Keratinocyte (primary cell): Measurements from ENCODE around the gene STAC3. TPM values are rescaled to one million over a fixed set of nuclear protein-coding genes. Genes with fewer than 3 reads are reported as not detected.

Experiments
- DNase-seq: peaks from one replicate; pipeline ENCODE4 v3.0.0-alpha.2; 2011; ENCODE audit warnings: low read depth, missing footprints, low spot score
- FAIRE-seq: peaks from 2 replicates; lab custom pipeline; 2011; peaks lifted over from hg19 to GRCh38; lab: Jason Lieb, UNC
- H2AFZ ChIP-seq: 2 replicates; pipeline ENCODE4 v1.6.0; 2012; ENCODE audit warnings: low read length, control low read depth, inconsistent platforms; ENCODE audit not compliant: control insufficient read depth
- H3K27ac ChIP-seq: 2 replicates; pipeline ENCODE4 v1.5.1; 2011; ENCODE audit warnings: low read length; ENCODE audit not compliant: control insufficient read depth, insufficient read depth
- H3K27me3 ChIP-seq: 3 replicates; pipeline ENCODE4 v1.6.0; 2011; ENCODE audit warnings: low read length; ENCODE audit not compliant: control insufficient read depth, insufficient read depth; ENCODE audit errors: extremely low read depth
- H3K36me3 ChIP-seq, 2 experiments: 2 replicates in 1 of 2; 3 replicates in 1 of 2; pipeline ENCODE4 v1.5.1; 2011; ENCODE audit warnings: low read length in 2 of 2, mild to moderate bottlenecking in 1 of 2; ENCODE audit not compliant: control insufficient read depth in 2 of 2, insufficient read depth in 2 of 2; ENCODE audit errors: extremely low read depth in 1 of 2
- H3K4me1 ChIP-seq: 3 replicates; pipeline ENCODE4 v1.5.1; 2011; ENCODE audit warnings: low read length; ENCODE audit not compliant: control insufficient read depth, insufficient read depth; ENCODE audit errors: extremely low read depth
- H3K4me2 ChIP-seq: 3 replicates; pipeline ENCODE4 v1.6.0; 2011; ENCODE audit warnings: low read depth, low read length; ENCODE audit not compliant: control insufficient read depth, insufficient read depth; ENCODE audit errors: extremely low read depth
- H3K4me3 ChIP-seq, 3 experiments: fragments of 200-600 bp in 1 of 3; sonication (generic) in 1 of 3; 2 replicates in 2 of 3; 3 replicates in 1 of 3; pipeline ENCODE4 v1.5.1; 2011 to 2016; ENCODE audit warnings: low read length in 3 of 3, mild to moderate bottlenecking in 3 of 3, control low read depth in 2 of 3, inconsistent platforms in 1 of 3, low read depth in 1 of 3, mixed read lengths in 1 of 3, mixed run types in 1 of 3, moderate library complexity in 1 of 3; ENCODE audit not compliant: control insufficient read depth in 2 of 3, insufficient read depth in 2 of 3; ENCODE audit errors: extremely low read depth in 1 of 3
- H3K79me2 ChIP-seq: 2 replicates; pipeline ENCODE4 v1.6.0; 2012; ENCODE audit warnings: low read length; ENCODE audit not compliant: control insufficient read depth, insufficient read depth
- H3K9ac ChIP-seq: 3 replicates; pipeline ENCODE4 v1.6.0; 2011; ENCODE audit warnings: low read length; ENCODE audit not compliant: control insufficient read depth, insufficient read depth; ENCODE audit errors: extremely low read depth
- H3K9me1 ChIP-seq: 3 replicates; pipeline ENCODE4 v1.6.0; 2011; ENCODE audit warnings: low read length; ENCODE audit not compliant: control insufficient read depth, insufficient read depth; ENCODE audit errors: extremely low read depth
- H3K9me3 ChIP-seq: 2 replicates; pipeline ENCODE4 v1.5.1; 2012; ENCODE audit warnings: low read depth, low read length; ENCODE audit not compliant: control insufficient read depth
- H4K20me1 ChIP-seq: 3 replicates; pipeline ENCODE4 v1.6.0; 2011; ENCODE audit warnings: low read length; ENCODE audit not compliant: control insufficient read depth, insufficient read depth; ENCODE audit errors: extremely low read depth
- CTCF ChIP-seq, 3 experiments: IDR thresholded peaks in 1 of 3; conservative IDR thresholded peaks in 1 of 3; optimal IDR thresholded peaks in 1 of 3; 2 replicates in 2 of 3; 3 replicates in 1 of 3; pipeline versions ENCODE3 to v1.5.1; 2011; ENCODE audit warnings: low read length in 3 of 3, mild to moderate bottlenecking in 3 of 3, moderate library complexity in 2 of 3, control low read depth in 1 of 3, inconsistent platforms in 1 of 3; ENCODE audit not compliant: insufficient read depth in 2 of 3; ENCODE audit errors: extremely low read depth in 1 of 3
- EZH2 ChIP-seq: IDR thresholded peaks from one replicate; pipeline ENCODE4 v1.6.1; 2012; ENCODE audit warnings: inconsistent platforms, mild to moderate bottlenecking, low read length, moderate library complexity
- dilution Hi-C: fragments of 300-500 bp; cut with MboI; formaldehyde crosslinking; loops from one replicate; pipeline ENCODE4 v1.7.0; 2020; ENCODE audit warnings: low sequenced_read_pairs; ENCODE audit not compliant: extremely low pct_ligation_motif_present
- polyA plus RNA-seq, 5 experiments: library from polyadenylated mRNA; depleted of rRNA in 3 of 5; stranded (reverse) in 3 of 5; stranded (forward) in 1 of 5; unstranded in 1 of 5; fragments of >200 nt; gene quantifications; 1 replicate in 1 of 5; 2 replicates in 3 of 5; 3 replicates in 1 of 5; pipeline versions ENCODE4 v1.2.1 to v1.2.3, GENCODE V29; 2011 to 2012; ENCODE audit warnings: missing spikeins in 2 of 5, low read depth in 1 of 5, low replicate concordance in 1 of 5

Gene STAC3
- polyA plus RNA-seq, 1 donor (not counting 4 experiments of a cell fraction or from before 2014, with no cell fraction given): 0.94 TPM

- FAIRE-seq: no peak
- Histone ChIP-seq H3K27ac (no peak overlapping the region), H4K20me1 (no peaks in the 10 kb centered on the region), H3K9me3 (no peaks in the 10 kb centered on the region), H3K9ac (no peak overlapping the region), H3K79me2 (no peaks in the 10 kb centered on the region), H3K4me3 (no peak overlapping the region), H3K9me1 (no peaks in the 10 kb centered on the region), H3K4me1 (no peaks in the 10 kb centered on the region), H2AFZ (no peak overlapping the region), H3K36me3 (peaks cover 14 to 26% of the 10 kb centered on the region in 2 experiments), H3K4me2 (no peak overlapping the region), H3K27me3 (no peaks in the 10 kb centered on the region)
- TF ChIP-seq CTCF (optimal IDR thresholded peaks at IDR 0.05 in 1 of 3, IDR thresholded peaks at IDR 0.05 in 1 of 3, conservative IDR thresholded peaks at IDR 0.05 in 1 of 3; ENCODE audit: extremely low read depth in 1 of 3, insufficient read depth in 2 of 3, low read length in 3 of 3): no peak
- TF ChIP-seq EZH2: no peak
- no peak for DNase-seq
- dilution Hi-C loops: no loop called here
Observed at GRCh38 chr12:57254506-57255280, 3.7 kb upstream of the STAC3 start.

DNA sequence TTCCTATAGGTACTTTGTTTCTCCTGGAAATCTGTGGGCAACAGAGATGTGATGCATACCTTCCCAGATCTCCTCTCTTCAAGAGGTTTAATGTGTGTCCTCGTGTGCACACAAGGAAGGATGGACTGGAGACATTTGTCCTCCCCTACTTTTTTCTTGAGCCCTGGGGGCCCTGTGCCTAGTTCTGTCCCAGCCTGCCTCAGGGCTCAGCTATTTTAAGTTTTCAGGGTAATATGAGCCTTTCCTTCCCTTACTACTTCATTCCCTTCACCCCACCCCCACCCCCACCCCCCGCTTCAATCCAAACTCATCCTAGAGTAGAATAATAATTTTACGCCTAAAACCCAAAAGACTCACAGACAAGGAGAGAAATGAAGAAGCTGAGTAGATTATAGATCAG, 446 bp downstream of the STAC3 start:
- H3K27me3 ChIP-seq: no peaks in the 10 kb centered on the region
- peaks cover 3 to 5% of the 10 kb centered on the region in 2 experiments for H3K36me3 ChIP-seq
- H4K20me1 ChIP-seq: no peaks in the 10 kb centered on the region
- H3K9me3 ChIP-seq: no peaks in the 10 kb centered on the region
- H3K4me1 ChIP-seq: no peaks in the 10 kb centered on the region
- H3K4me2 ChIP-seq: no peak overlapping the region
- H3K9ac ChIP-seq: no peak overlapping the region
- TF ChIP-seq EZH2 (no peak), CTCF (optimal IDR thresholded peaks at IDR 0.05 in 1 of 3, IDR thresholded peaks at IDR 0.05 in 1 of 3, conservative IDR thresholded peaks at IDR 0.05 in 1 of 3; ENCODE audit: extremely low read depth in 1 of 3, insufficient read depth in 2 of 3, low read length in 3 of 3) (no peak)
- no peak overlapping the region for H2AFZ ChIP-seq
- no peaks in the 10 kb centered on the region for H3K79me2 ChIP-seq
- dilution Hi-C loops: no loop called here
- no peaks in the 10 kb centered on the region for H3K9me1 ChIP-seq
- no peak overlapping the region for H3K4me3 ChIP-seq
- no peak overlapping the region for H3K27ac ChIP-seq
- no peak for FAIRE-seq
- DNase-seq: no peak
